HL-60/S4 treated with retinoic acid at 250 ng/mL for 4 days and 3 days (cell line): ENCODE results near the gene KCNE3.
"Not testable (repeated sequence)": the region's sequence is repeated elsewhere in the genome, so short reads cannot be mapped to it uniquely, and the experiment has no call there.

ENCODE experiments used
- in situ Hi-C: fragments of 300-500 bp; cut with MboI; formaldehyde crosslinking; loops from 2 replicates; pipeline ENCODE4 v1.7.0; 2022; ENCODE audit warnings: low sequenced_read_pairs

The KCNE3 gene

DNA sequence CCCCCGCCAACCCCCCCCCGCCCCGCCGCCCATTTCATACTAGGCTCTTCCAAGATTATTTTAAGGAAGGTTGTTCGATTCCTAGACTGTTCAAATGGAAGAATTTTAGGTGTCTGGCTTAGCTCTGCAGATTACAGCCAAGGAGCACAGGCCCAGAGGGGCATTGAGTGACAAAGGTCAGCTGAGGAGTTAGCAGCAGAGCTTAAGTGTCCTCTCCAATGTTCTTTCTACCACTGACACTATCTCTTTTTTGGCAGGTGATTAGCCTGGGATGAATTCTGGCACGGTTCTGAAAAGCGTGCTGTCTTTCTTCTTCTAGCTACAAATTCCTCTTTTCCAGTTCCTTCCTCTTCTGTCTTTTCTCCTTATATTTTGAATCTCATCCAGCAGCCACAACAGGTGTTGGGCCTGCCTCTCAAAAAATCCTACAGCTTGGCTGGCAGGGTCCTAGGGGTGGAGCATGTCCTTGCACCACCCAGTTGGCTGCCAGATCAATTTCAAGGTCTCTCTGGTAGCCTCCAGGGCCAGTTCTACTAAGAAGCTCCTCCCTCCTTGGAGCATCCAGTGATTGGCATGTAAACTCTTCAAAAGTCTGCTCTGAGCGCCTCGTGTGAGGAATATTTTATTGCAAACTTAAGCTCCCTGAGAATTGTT, 23.0 kb downstream of the KCNE3 start:
- in situ Hi-C loops, result loop anchor here (25.0 kb wide), 1 partner anchor 482 kb away; the partner anchor contains the start of gene DNAJB13

DNA sequence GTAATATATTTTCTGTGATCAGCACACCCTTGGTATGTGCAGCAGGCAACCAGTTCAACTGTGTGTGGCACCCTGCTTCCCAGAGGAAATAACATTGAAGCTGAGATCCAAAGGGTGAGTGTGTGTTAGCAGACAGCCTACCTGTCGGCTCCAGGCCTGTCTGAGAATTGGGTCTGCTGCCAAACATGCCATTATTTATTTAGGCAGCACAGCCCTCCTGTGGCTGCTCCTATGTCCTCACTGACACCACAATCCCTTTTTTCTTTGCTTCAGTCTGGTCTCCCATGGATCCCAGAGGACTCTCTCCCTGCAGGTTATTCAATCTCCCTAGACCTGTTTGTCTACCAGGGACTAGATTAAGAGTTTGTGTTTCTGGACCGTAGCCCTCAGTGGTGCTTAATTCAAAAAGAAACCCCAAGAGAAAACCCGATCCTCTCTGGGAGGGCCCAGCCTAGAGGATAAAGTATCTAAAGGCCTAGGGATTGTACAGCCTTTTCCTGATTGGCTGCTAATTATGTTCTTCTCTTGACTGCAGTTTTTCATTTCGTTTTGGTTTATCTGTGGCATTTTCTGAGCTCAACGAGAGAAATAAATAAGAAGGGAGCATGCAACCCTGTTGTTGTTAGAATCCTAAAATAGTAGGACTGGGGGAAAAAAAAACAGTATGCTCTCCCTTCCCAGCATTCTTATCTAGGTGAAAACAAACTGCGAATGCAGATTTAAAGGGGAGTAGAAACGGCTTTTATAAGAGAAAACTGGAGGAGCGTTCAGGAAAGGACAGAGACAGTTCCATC, 24.1 kb downstream of the KCNE3 start:
- in situ Hi-C loops, result loop anchor here (25.0 kb wide), 1 partner anchor 481 kb away; the partner anchor contains the start of gene DNAJB13

DNA sequence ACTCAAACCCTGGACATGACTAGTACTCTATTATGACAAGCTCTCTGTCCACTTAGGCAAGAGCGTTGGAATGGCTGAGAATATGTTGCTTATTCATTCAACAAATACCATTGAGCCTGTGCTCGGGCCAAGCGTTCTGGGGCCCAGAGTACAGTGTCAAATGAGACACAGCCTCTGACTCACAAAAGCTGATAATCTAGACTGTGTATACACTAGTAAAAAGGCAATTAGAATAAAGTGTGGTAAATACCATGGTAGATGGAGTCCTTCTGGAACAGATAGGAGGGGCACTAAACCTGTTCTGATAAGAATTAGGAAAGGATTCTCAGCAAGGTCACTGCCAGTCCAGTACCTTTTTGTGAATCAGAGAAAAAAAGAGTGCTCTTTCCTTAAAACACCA, 24.7 kb downstream of the KCNE3 start:
- in situ Hi-C loops, result loop anchor here (25.0 kb wide), 1 partner anchor 480 kb away; the partner anchor contains the start of gene DNAJB13

GRCh38 chr11:74438681-74439080, 28.7 kb downstream of the KCNE3 start:
- in situ Hi-C loops, result loop anchor here (25.0 kb wide), 1 partner anchor 476 kb away; the partner anchor contains the start of gene DNAJB13

DNA sequence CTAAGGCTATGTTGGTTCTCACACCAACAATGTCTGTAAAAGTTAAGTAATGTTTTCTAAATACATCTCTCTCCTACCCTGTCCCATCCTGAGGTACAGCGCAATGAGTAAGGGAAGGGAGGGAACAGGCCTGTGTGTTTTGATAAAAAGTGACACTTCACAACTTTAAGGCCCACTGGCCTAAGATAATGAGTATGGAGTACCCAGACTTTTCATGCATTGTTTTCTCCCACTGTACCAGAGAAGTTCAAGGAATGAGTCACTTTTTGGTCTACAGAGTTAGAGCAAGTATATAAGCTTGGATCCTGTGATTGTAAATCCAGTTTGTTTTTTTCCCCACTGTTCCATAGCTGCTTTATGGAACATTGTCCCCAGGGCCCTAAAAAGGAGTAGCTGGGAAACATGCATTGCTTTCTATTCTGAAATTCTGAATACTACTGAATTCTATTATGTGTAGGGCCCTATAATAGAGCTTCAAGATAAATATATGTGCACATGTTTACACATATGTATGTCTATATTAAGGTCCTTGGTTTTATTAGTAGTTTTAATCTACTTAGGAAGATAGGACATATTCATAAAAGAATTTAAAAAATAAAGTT, 29.8 kb downstream of the KCNE3 start:
- in situ Hi-C loops, result loop anchor here (25.0 kb wide), 1 partner anchor 475 kb away; the partner anchor contains the start of gene DNAJB13

- in situ Hi-C loops, result loop anchor here (25.0 kb wide), 1 partner anchor 472 kb away; the partner anchor contains the start of gene DNAJB13
These were observed 32.8 kb downstream of the KCNE3 start for GRCh38 chr11:74434528-74434927.

- in situ Hi-C loops, result loop anchor here (25.0 kb wide), 1 partner anchor 467 kb away; the partner anchor contains the start of gene DNAJB13
These were observed 38.1 kb downstream of the KCNE3 start for GRCh38 chr11:74429205-74429604.

DNA sequence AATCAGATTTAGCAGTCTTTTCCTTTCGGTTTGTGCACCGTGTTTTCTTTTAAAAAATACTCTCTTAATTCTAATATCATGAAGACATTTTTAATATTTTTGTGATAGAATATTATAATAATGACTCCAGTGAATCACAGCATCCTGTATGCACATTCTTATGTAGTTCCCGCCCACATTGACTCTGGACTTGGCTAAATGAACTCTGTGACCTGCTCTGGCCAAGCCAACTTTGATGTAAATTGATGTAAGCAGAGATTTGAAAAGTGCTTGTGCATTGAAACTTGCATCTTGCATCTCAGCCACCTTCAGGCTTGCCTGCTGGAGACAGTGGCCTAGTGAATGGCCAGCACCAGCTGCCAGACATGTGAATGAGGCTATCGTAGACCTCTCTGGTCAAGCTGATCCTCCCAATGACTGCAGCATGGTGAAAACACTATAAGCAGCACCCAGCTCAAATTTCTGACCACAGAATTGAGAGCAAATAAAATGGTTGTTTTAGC, 39.9 kb downstream of the KCNE3 start:
- in situ Hi-C loops, result loop anchor here (25.0 kb wide), 1 partner anchor 465 kb away; the partner anchor contains the start of gene DNAJB13

DNA sequence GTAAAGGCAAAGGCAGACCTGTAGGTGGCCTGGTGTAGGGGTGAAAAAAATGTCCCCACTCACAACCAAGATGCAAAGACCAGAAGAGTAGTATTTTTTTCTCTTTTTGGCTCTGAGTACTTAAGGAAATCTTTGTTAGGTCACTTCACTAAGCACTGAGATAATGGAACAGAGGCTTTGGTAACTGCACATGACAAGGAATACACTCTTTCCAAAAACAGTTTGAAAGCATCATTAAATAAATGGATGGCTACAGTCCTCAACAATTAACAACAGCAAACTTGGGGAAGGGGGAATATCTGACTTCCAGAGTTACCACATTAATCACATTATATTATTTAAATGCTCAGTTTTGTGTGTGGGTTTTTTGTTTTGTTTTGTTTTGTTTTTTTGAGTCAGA, 42.2 kb downstream of the KCNE3 start:
- in situ Hi-C loops, result loop anchor here (25.0 kb wide), 1 partner anchor 463 kb away; the partner anchor contains the start of gene DNAJB13

DNA sequence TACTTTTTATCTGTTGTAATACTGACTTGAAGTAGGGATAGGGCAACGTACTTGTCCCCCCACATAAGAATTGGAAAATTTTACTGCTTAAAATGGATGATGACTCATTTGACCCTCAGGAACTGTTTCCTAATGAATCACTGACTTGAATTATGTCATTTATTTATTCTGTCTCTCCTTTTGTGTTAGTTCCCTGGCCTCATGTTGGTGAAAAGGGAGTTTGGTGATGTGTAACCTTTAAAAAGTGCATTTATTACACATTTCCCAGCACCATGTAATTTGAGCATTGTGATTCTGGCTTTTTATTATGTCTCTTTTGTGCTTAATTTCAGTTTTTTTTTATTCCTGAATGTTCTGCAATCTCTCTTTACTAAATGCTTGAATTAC, 48.8 kb downstream of the KCNE3 start:
- in situ Hi-C loops, result no loop called here

DNA sequence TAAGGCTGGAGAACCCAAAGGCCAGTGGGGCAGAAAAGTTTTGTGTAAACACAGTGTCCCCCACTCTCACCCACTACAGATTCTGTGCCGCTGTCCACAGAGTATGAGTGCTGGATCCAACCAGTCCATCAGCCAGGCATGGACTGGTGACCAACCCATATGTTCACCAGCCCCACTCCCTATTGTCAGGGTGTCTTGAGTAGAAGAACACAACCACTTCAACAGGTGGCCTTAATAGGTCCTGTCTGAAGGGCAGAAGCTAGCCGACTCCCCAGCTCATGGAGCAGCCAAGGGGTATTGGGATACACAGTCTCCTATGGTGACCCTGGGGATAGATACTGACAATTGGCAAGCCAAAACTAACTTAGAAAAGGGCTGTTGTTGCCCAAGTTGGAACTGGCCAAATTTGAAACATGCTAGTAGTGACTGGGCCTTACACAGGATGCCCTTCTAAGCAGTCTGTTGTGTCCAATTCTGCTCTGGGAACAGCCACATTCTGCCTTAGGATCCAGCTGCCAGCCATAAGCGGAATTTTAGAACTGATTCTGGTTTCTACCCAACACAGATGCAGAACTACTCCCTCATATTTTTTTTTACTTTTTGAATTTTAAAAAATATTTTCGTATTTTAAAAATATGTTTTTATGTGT, 49.4 kb downstream of the KCNE3 start:
- in situ Hi-C loops, result no loop called here

GRCh38 chr11:74417379-74417804, 50.0 kb downstream of the KCNE3 start:
- in situ Hi-C loops, result no loop called here

- in situ Hi-C loops, result not testable (repeated sequence)
These were observed 50.4 kb downstream of the KCNE3 start for GRCh38 chr11:74416974-74417373.

GRCh38 chr11:74412733-74413359, 54.5 kb downstream of the KCNE3 start:
- in situ Hi-C loops, result no loop called here

- in situ Hi-C loops, result no loop called here
These were observed 55.0 kb downstream of the KCNE3 start for GRCh38 chr11:74412321-74412720.

- in situ Hi-C loops, result no loop called here
These were observed 57.7 kb downstream of the KCNE3 start for GRCh38 chr11:74409633-74410032.
